ENCODE data around the gene APOBEC3F.
"Not testable (repeated sequence)": the region's sequence is repeated elsewhere in the genome, so short reads cannot be mapped to it uniquely, and the experiment has no call there.

APOBEC3F gene

GRCh38 chr22:39041908-39042307 is 1.2 kb downstream of the APOBEC3F start:
- TF ChIP-seq CTCF (IDR thresholded peaks at IDR 0.05; ENCODE audit: low read depth, low read length) = no peak
- no peak overlapping the region for H3K4me3 ChIP-seq (ENCODE audit: low read depth, low read length)

GRCh38 chr22:39043063-39043462 is 2.4 kb downstream of the APOBEC3F start:
- H3K9me3 ChIP-seq; DNase-seq; H3K4me3 ChIP-seq (ENCODE audit: low read depth, low read length); H3K27me3 ChIP-seq; H3K36me3 ChIP-seq; H3K4me1 ChIP-seq: not testable (repeated sequence)

More at GRCh38 chr22:39041908-39042307, 1.2 kb downstream of the APOBEC3F start:
- no peak for DNase-seq
- no peaks in the 10 kb centered on the region for H3K36me3 ChIP-seq
- H3K9me3 ChIP-seq = no peaks in the 10 kb centered on the region
- H3K27me3 ChIP-seq = no peaks in the 10 kb centered on the region
- peaks cover 9% of the 10 kb centered on the region for H3K4me1 ChIP-seq

- H3K4me3 ChIP-seq (ENCODE audit: low read depth, low read length); DNase-seq; H3K4me1 ChIP-seq; H3K27me3 ChIP-seq; H3K36me3 ChIP-seq; H3K9me3 ChIP-seq: not testable (repeated sequence)
These were observed 4.5 kb downstream of the APOBEC3F start for GRCh38 chr22:39045136-39045535.

DNA sequence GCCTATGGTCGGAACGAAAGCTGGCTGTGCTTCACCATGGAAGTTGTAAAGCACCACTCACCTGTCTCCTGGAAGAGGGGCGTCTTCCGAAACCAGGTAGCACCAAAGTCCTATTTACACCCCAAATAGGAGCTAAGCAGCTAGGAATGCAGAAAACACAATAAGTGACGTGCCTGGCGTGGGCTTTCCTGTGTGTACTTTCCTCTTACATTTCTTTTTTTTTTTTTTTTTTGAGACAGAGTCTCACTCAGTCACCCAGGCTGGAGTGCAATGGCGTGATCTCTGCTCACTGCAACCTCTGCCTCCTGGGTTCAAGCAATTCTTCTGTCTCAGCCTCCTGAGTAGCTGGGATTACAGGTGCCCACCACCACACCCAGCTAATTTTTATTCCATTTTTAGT is 8.8 kb downstream of the APOBEC3F start:
- H3K4me3 ChIP-seq (ENCODE audit: low read depth, low read length); DNase-seq; H3K4me1 ChIP-seq; H3K27me3 ChIP-seq; H3K36me3 ChIP-seq; H3K9me3 ChIP-seq: not testable (repeated sequence)

DNA sequence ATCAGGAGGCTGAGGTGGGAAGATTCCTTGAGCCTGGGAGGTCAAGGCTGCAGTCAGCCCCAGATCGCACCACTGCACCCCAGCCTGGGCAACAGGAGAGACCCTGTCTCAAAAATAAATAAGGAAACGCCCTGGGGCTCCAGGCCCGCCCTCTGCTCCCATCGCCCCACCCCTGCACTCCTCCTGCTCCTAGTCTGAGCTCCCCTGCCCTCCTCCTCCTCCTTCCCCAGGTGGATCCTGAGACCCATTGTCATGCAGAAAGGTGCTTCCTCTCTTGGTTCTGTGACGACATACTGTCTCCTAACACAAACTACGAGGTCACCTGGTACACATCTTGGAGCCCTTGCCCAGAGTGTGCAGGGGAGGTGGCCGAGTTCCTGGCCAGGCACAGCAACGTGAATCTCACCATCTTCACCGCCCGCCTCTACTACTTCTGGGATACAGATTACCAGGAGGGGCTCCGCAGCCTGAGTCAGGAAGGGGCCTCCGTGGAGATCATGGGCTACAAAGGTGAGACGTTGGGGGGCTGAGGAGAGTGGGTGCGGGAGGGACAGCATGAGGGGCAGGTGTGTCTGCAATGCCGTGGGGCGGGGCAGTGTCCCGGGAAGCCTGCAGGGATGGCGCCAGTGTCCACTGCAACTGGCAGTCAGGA is 11.3 kb downstream of the APOBEC3F start:
- not testable (repeated sequence) for H3K36me3 ChIP-seq; DNase-seq; H3K4me3 ChIP-seq (ENCODE audit: low read depth, low read length); H3K9me3 ChIP-seq; H3K4me1 ChIP-seq; H3K27me3 ChIP-seq

GRCh38 chr22:39055658-39056057 is 15.0 kb downstream of the APOBEC3F start:
- TF ChIP-seq CTCF (IDR thresholded peaks at IDR 0.05; ENCODE audit: low read depth, low read length) = no peak

GRCh38 chr22:39061290-39061689 is 20.6 kb downstream of the APOBEC3F start:
- H3K36me3 ChIP-seq; H3K4me3 ChIP-seq (ENCODE audit: low read depth, low read length); DNase-seq; H3K9me3 ChIP-seq; H3K4me1 ChIP-seq; H3K27me3 ChIP-seq: not testable (repeated sequence)

More at GRCh38 chr22:39055658-39056057, 15.0 kb downstream of the APOBEC3F start:
- Histone ChIP-seq H3K36me3 (no peaks in the 10 kb centered on the region), H3K27me3 (no peaks in the 10 kb centered on the region), H3K4me1 (no peaks in the 10 kb centered on the region), H3K4me3 (ENCODE audit: low read depth, low read length) (no peak overlapping the region), H3K9me3 (no peaks in the 10 kb centered on the region)
- DNase-seq = no peak

GRCh38 chr22:39061951-39062350 is 21.3 kb downstream of the APOBEC3F start:
- not testable (repeated sequence) for H3K36me3 ChIP-seq; DNase-seq; H3K27me3 ChIP-seq; H3K4me1 ChIP-seq; H3K4me3 ChIP-seq (ENCODE audit: low read depth, low read length); H3K9me3 ChIP-seq

DNA sequence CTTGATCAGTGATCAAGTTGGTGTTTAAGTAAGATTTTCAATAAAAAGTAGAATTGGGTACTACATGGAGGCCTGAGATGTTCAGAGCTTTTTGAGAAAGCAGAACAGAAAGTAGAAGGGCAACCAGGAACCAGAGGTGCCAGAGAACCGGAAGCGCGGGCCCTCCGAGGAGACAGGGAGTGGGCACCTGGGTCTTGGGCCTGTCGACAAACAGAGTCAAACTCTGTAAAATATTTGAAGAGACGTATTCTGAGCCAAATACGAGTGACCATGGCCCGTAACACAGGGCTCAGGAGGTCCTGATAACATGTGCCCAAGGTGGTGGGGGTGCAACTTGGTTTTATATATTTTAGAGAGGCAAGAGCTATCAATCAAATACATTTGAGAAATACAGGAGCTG is 23.2 kb downstream of the APOBEC3F start:
- DNase-seq; H3K27me3 ChIP-seq; H3K4me1 ChIP-seq; H3K4me3 ChIP-seq (ENCODE audit: low read depth, low read length); H3K9me3 ChIP-seq; H3K36me3 ChIP-seq: not testable (repeated sequence)

- not testable (repeated sequence) for H3K27me3 ChIP-seq; DNase-seq; H3K4me1 ChIP-seq; H3K36me3 ChIP-seq; H3K9me3 ChIP-seq; H3K4me3 ChIP-seq (ENCODE audit: low read depth, low read length)
These were observed 26.0 kb downstream of the APOBEC3F start for GRCh38 chr22:39066442-39067276.
